HepG2 (cell line): ENCODE results near the gene WDR86. TPM values are rescaled to one million over a fixed set of nuclear protein-coding genes. Genes with fewer than 3 reads are reported as not detected.

Experiments used
- CERS6 ChIP-seq: sonication (generic); formaldehyde crosslinking; IDR thresholded peaks from 2 replicates; pipeline ENCODE4 v1.5.0; 2020; ENCODE audit warnings: missing genetic modification reagents
- DRAP1 ChIP-seq: IDR thresholded peaks from 2 replicates; pipeline ENCODE4 v1.6.1; 2016; ENCODE audit warnings: missing genetic modification reagents, missing compliant biosample characterization
- ELF4 ChIP-seq: sonication (generic); formaldehyde crosslinking; IDR thresholded peaks from 2 replicates; pipeline ENCODE4 v1.5.0; 2020; ENCODE audit warnings: missing genetic modification reagents, mild to moderate bottlenecking, moderate library complexity, borderline replicate concordance
- HNRNPL ChIP-seq: fragments of 200-400 bp; formaldehyde crosslinking; IDR thresholded peaks from 2 replicates; pipeline ENCODE4 v1.6.1; 2017; ENCODE audit warnings: mild to moderate bottlenecking, low read depth, low read length
- MAF1 ChIP-seq: sonication (generic); formaldehyde crosslinking; IDR thresholded peaks from 2 replicates; pipeline ENCODE4 v1.5.0; 2020; ENCODE audit warnings: missing genetic modification reagents, borderline replicate concordance
- NFATC3 ChIP-seq: sonication (generic); formaldehyde crosslinking; IDR thresholded peaks from 2 replicates; pipeline ENCODE4 v1.5.1; 2020; ENCODE audit warnings: mild to moderate bottlenecking, missing genetic modification reagents
- NPAS2 ChIP-seq: sonication (generic); formaldehyde crosslinking; IDR thresholded peaks from 2 replicates; pipeline ENCODE4 v1.8.0; 2022; ENCODE audit warnings: mild to moderate bottlenecking, missing genetic modification reagents, borderline replicate concordance
- SMAD3 ChIP-seq: sonication (generic); formaldehyde crosslinking; IDR thresholded peaks from 2 replicates; pipeline ENCODE4 v1.4.0; 2020; ENCODE audit warnings: missing genetic modification reagents
- SPEN ChIP-seq: sonication (generic); formaldehyde crosslinking; IDR thresholded peaks from 2 replicates; pipeline ENCODE4 v1.5.1; 2020; ENCODE audit warnings: low read depth, mild to moderate bottlenecking, missing genetic modification reagents
- TBP ChIP-seq: sonication (generic); formaldehyde crosslinking; IDR thresholded peaks from 2 replicates; pipeline ENCODE4 v1.5.0; 2020; ENCODE audit warnings: missing genetic modification reagents
- ZFYVE20 ChIP-seq: sonication (generic); formaldehyde crosslinking; IDR thresholded peaks from 2 replicates; pipeline ENCODE4 v1.8.0; 2023; ENCODE audit warnings: low read depth, mild to moderate bottlenecking, moderate library complexity, missing genetic modification reagents, borderline replicate concordance
- ZNF234 ChIP-seq: sonication (generic); formaldehyde crosslinking; conservative IDR thresholded peaks from 2 replicates; pipeline ENCODE4 v1.5.1; 2020; ENCODE audit warnings: mild to moderate bottlenecking, missing genetic modification reagents
- ZNF260 ChIP-seq: sonication (generic); formaldehyde crosslinking; IDR thresholded peaks from 2 replicates; pipeline ENCODE4 v1.4.0; 2020; ENCODE audit warnings: missing genetic modification reagents, low read depth, mild to moderate bottlenecking, borderline replicate concordance
- ZNF501 ChIP-seq: sonication (generic); formaldehyde crosslinking; IDR thresholded peaks from 2 replicates; pipeline ENCODE4 v1.5.1; 2020; ENCODE audit warnings: mild to moderate bottlenecking, moderate library complexity, missing genetic modification reagents
- ZNF678 ChIP-seq: sonication (generic); formaldehyde crosslinking; IDR thresholded peaks from 2 replicates; pipeline ENCODE4 v1.4.0; 2020; ENCODE audit warnings: mild to moderate bottlenecking, missing genetic modification reagents
- ZSCAN12 ChIP-seq: sonication (generic); formaldehyde crosslinking; IDR thresholded peaks from 2 replicates; pipeline ENCODE4 v1.9.0; 2021; ENCODE audit warnings: mild to moderate bottlenecking, missing genetic modification reagents
- polyA plus RNA-seq, 8 experiments: library from polyadenylated mRNA; depleted of rRNA in 3 of 8; stranded (reverse) in 7 of 8; unstranded in 1 of 8; fragments of >200 nt; fragmentation: Illumina TruSeq in 4 of 8; extraction: Trizol in 4 of 8; gene quantifications; 2 replicates each; pipeline versions ENCODE4 v1.2.1 to v1.2.3, GENCODE V29; 2011 to 2016; ENCODE audit warnings: low read depth in 4 of 8, missing spikeins in 1 of 8, mixed read lengths in 1 of 8; ENCODE audit not compliant: insufficient read depth in 1 of 8
- total RNA-seq, 5 experiments: library from RNA; depleted of rRNA; stranded (reverse); fragments of >200 nt; fragmentation: Illumina TruSeq; extraction: Trizol; gene quantifications; 2 replicates each; pipeline ENCODE4 v1.2.3, GENCODE V29; 2016; ENCODE audit warnings: low read depth in 1 of 5
- TF ChIP-seq, protein P1 (sequence below): sonication (generic); formaldehyde crosslinking; IDR thresholded peaks from 2 replicates; pipeline ENCODE4 v1.8.0; 2022; ENCODE audit warnings: missing genetic modification reagents, mild to moderate bottlenecking, inconsistent platforms, borderline replicate concordance
- TF ChIP-seq, protein P2 (sequence below), 2 experiments: sonication (generic) in 1 of 2; formaldehyde crosslinking in 1 of 2; IDR thresholded peaks; 2 replicates each; pipeline versions ENCODE4 v1.6.1 to v1.9.0; 2014 to 2022; ENCODE audit warnings: antibody characterized with exemption in 1 of 2, borderline replicate concordance in 1 of 2, inconsistent platforms in 1 of 2, low read depth in 1 of 2, missing genetic modification reagents in 1 of 2
- TF ChIP-seq, protein P3 (sequence below), 2 experiments: fragments of 450-650 bp in 1 of 2; sonication (generic) in 1 of 2; formaldehyde crosslinking; IDR thresholded peaks; 2 replicates each; pipeline versions ENCODE4 v1.5.0 to v1.8.0; 2020 to 2022; ENCODE audit warnings: mild to moderate bottlenecking in 1 of 2, missing genetic modification reagents in 1 of 2

Gene WDR86
- total and polyA plus RNA-seq, 2 of the 13 experiments (the other 11 are each of a cell fraction or from before 2014, with no cell fraction given), result 0.11 to 2.9 TPM

DNA sequence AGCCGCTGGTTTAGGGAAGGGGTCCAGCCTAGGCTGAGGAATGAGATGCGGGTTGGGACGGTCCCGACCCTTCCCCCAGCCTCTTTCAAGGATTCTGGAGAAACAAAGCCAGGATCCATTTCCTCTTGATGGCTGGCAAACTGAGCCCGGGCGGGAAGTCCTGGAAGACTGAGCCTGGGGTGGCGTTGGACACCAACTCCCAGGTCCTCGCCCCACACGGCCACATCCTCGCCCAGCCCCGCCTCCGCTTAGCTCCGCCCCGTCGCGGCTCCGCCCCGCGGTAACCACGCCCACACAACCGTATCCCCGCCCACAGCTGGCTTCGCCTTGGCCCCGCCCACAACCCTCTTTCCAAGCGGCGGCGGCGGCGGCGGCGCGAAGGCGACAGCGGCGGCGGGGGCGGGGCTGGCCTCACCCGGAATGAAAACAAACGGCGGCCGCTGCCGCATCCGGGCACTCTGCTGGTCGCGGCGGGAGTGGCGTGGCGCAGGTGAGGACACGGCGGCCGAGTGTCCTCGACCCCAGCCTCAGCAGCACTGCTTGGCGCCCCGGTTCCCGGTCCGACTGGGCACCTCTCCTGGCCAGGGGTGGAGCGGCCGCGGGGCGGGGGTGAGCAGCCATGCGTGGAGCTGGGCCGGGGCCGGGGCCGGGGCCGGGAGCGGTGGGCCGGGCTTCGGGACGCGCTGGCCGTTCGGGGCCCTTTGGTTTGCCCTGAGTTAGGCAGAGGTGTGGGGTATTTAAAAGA lies 68.3 kb downstream of the WDR86 start, which contains the start of gene NUB1 (continued):
- TF ChIP-seq, protein P1, sequence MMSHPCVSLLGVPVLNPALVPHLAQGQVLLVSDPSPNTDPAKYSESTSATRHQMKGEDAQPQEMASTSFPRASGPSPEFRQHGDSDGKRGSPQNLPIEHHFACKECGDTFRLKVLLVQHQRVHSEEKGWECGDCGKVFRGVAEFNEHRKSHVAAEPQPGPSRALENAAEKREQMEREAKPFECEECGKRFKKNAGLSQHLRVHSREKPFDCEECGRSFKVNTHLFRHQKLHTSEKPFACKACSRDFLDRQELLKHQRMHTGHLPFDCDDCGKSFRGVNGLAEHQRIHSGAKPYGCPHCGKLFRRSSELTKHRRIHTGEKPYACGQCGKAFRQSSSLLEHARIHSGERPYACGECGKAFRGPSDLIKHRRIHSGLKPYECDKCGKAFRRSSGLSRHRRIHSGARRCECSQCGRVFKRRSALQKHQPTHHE (CRISPR knock-in tag), result no peak; the same call in 1 of the 2 replicates
- TF ChIP-seq, protein P2, sequence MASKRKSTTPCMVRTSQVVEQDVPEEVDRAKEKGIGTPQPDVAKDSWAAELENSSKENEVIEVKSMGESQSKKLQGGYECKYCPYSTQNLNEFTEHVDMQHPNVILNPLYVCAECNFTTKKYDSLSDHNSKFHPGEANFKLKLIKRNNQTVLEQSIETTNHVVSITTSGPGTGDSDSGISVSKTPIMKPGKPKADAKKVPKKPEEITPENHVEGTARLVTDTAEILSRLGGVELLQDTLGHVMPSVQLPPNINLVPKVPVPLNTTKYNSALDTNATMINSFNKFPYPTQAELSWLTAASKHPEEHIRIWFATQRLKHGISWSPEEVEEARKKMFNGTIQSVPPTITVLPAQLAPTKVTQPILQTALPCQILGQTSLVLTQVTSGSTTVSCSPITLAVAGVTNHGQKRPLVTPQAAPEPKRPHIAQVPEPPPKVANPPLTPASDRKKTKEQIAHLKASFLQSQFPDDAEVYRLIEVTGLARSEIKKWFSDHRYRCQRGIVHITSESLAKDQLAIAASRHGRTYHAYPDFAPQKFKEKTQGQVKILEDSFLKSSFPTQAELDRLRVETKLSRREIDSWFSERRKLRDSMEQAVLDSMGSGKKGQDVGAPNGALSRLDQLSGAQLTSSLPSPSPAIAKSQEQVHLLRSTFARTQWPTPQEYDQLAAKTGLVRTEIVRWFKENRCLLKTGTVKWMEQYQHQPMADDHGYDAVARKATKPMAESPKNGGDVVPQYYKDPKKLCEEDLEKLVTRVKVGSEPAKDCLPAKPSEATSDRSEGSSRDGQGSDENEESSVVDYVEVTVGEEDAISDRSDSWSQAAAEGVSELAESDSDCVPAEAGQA (IDR thresholded peaks at IDR 0.05; ENCODE audit: low read depth), result no peak
- TF ChIP-seq, protein P2 (CRISPR knock-in tag; IDR thresholded peaks at IDR 0.05; ENCODE audit: borderline replicate concordance), result no peak
- TF ChIP-seq HNRNPL (no peak), ELF4 (CRISPR knock-in tag) (no peak), NPAS2 (CRISPR knock-in tag) (no peak), ZNF260 (CRISPR knock-in tag) (no peak), NFATC3 (CRISPR knock-in tag) (no peak), SMAD3 (CRISPR knock-in tag) (no peak), SPEN (CRISPR knock-in tag) (peak; percentile 86), ZNF678 (CRISPR knock-in tag) (no peak), ZFYVE20 (CRISPR knock-in tag) (no peak), MAF1 (CRISPR knock-in tag) (no peak), ZSCAN12 (CRISPR knock-in tag) (no peak), TBP (CRISPR knock-in tag) (no peak), DRAP1 (peak; percentile 81), ZNF234 (CRISPR knock-in tag) (no peak; the same call in 1 of the 2 replicates), ZNF501 (CRISPR knock-in tag) (peak; percentile 87), CERS6 (CRISPR knock-in tag) (no peak)
- TF ChIP-seq, protein P3, sequence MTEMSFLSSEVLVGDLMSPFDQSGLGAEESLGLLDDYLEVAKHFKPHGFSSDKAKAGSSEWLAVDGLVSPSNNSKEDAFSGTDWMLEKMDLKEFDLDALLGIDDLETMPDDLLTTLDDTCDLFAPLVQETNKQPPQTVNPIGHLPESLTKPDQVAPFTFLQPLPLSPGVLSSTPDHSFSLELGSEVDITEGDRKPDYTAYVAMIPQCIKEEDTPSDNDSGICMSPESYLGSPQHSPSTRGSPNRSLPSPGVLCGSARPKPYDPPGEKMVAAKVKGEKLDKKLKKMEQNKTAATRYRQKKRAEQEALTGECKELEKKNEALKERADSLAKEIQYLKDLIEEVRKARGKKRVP (CRISPR knock-in tag; IDR thresholded peaks at IDR 0.05), result peak in 1 of 2 experiments; percentile 57; a peak in 1 of 4 replicates
